Endodermal cell (in vitro differentiated cells): ENCODE measurements around the gene ROCK2. TPM values are rescaled to one million over a fixed set of nuclear protein-coding genes. Genes with fewer than 3 reads are reported as not detected.

Experiments
- DNase-seq: peaks from one replicate; pipeline ENCODE4 v3.0.0-alpha.2; 2017
- H3K27ac ChIP-seq: 2 replicates; pipeline ENCODE4 v1.5.1; 2013; ENCODE audit warnings: mild to moderate bottlenecking, low read depth, low read length, moderate library complexity
- H3K27me3 ChIP-seq: 2 replicates; pipeline ENCODE4 v1.6.1; 2013; ENCODE audit warnings: mild to moderate bottlenecking, low read length, moderate library complexity; ENCODE audit not compliant: insufficient read depth, control insufficient read depth, poor library complexity, severe bottlenecking
- H3K36me3 ChIP-seq: 2 replicates; pipeline ENCODE4 v1.7.0; 2013; ENCODE audit warnings: mild to moderate bottlenecking, low read length, moderate library complexity; ENCODE audit not compliant: control insufficient read depth, insufficient read depth
- H3K4me1 ChIP-seq: one replicate; pipeline ENCODE4 v1.7.0; 2013; ENCODE audit warnings: low read length; ENCODE audit not compliant: control insufficient read depth, insufficient read depth
- H3K4me3 ChIP-seq: 2 replicates; pipeline ENCODE4 v1.5.1; 2013; ENCODE audit warnings: mild to moderate bottlenecking, low read length, moderate library complexity
- H3K9ac ChIP-seq: 2 replicates; pipeline ENCODE4 v1.6.1; 2013; ENCODE audit warnings: mild to moderate bottlenecking, low read length, moderate library complexity; ENCODE audit not compliant: poor library complexity, severe bottlenecking; ENCODE audit errors: extremely low read depth
- H3K9me3 ChIP-seq: 2 replicates; pipeline ENCODE4 v1.6.1; 2013; ENCODE audit warnings: mild to moderate bottlenecking, low read length, moderate library complexity; ENCODE audit not compliant: control insufficient read depth
- H3K27ac Mint-ChIP-seq: 2 replicates; pipeline ENCODE4 v1.8.0; 2020; ENCODE audit warnings: mixed read lengths
- H3K27me3 Mint-ChIP-seq: 2 replicates; pipeline ENCODE4 v1.8.0; 2021; ENCODE audit warnings: mild to moderate bottlenecking, mixed read lengths; ENCODE audit not compliant: insufficient read depth
- H3K36me3 Mint-ChIP-seq: 2 replicates; pipeline ENCODE4 v1.8.0; 2020; ENCODE audit warnings: low read depth, mixed read lengths
- H3K4me1 Mint-ChIP-seq: 2 replicates; pipeline ENCODE4 v1.8.0; 2020; ENCODE audit warnings: mixed read lengths
- H3K4me3 Mint-ChIP-seq: 2 replicates; pipeline ENCODE4 v1.8.0; 2020; ENCODE audit warnings: mild to moderate bottlenecking, moderate library complexity, mixed read lengths
- H3K9me3 Mint-ChIP-seq: 2 replicates; pipeline ENCODE4 v1.8.0; 2020; ENCODE audit warnings: mild to moderate bottlenecking, mixed read lengths
- CTCF ChIP-seq: fragments of 200-600 bp; sonication (generic); conservative IDR thresholded peaks from 2 replicates; pipeline ENCODE4 v1.5.0; 2021; ENCODE audit warnings: antibody characterized with exemption, mild to moderate bottlenecking
- WGBS, 2 experiments: methylation state at CpG; one replicate each; pipeline versions ENCODE4 v1.1.5 to v1.1.7; 2013; ENCODE audit warnings: missing lambda C conversion rate in 2 of 2, mixed read lengths in 1 of 2; ENCODE audit not compliant: insufficient coverage in 1 of 2, insufficient read length in 1 of 2; 5-methylcytosine and 5-hydroxymethylcytosine counted together
- total RNA-seq, 2 donors: library from RNA; stranded (reverse); fragmentation: NEBNext Ultra II Directional in 1 of 2; extraction: Animal tissue kit (Norgen Biotek cat#: 25700) in 1 of 2; gene quantifications; 2 replicates in 1 of 2; 3 replicates in 1 of 2; pipeline ENCODE4 v1.2.1, GENCODE V29; 2021

ROCK2 gene
- total RNA-seq, 2 donors from 2014 or later, result 27.2 to 32.6 TPM

DNA sequence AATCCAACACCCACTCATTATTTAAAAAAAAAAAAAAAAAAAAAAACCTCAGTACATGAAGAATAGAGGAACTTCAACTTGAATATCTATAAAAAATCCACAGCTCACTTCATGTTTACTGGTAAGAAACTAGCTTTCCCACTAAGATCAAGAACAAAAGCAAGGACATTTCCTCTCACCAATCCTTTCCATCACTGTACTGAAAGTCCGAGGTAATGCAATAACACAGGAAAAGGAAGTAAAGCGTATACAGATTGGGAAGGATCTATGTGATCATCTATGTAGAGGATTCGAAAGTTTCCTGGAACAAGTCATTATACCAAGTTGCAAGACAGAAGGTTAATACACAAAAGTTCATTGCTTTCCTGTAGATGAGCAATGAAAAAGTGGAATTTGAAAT, 63.2 kb downstream of the ROCK2 start:
- no peaks in the 10 kb centered on the region for H3K4me1 Mint-ChIP-seq
- no peak overlapping the region for H3K9ac ChIP-seq
- 94 to 100% methylated on average over 3 of the region's 3 CpGs for WGBS, 2 experiments
- H3K27me3 ChIP-seq, result no peaks in the 10 kb centered on the region
- H3K4me3 Mint-ChIP-seq, result no peak overlapping the region
- TF ChIP-seq CTCF, result no peak
- no peaks in the 10 kb centered on the region for H3K27me3 Mint-ChIP-seq
- no peak overlapping the region for H3K27ac ChIP-seq
- H3K4me3 ChIP-seq, result no peak overlapping the region
- DNase-seq, result no peak
- no peak overlapping the region for H3K27ac Mint-ChIP-seq
- no peaks in the 10 kb centered on the region for H3K4me1 ChIP-seq
- peaks cover 28% of the 10 kb centered on the region for H3K9me3 ChIP-seq
- H3K9me3 Mint-ChIP-seq, result peaks cover 13% of the 10 kb centered on the region
- peaks cover 61% of the 10 kb centered on the region for H3K36me3 ChIP-seq
- H3K36me3 Mint-ChIP-seq, result peaks cover 56% of the 10 kb centered on the region

GRCh38 chr2:11280713-11281112, 63.7 kb downstream of the ROCK2 start:
- Mint-ChIP-seq H3K36me3 (peaks cover 53% of the 10 kb centered on the region), H3K27ac (no peak overlapping the region), H3K27me3 (no peaks in the 10 kb centered on the region), H3K4me1 (no peaks in the 10 kb centered on the region), H3K9me3 (peaks cover 13% of the 10 kb centered on the region), H3K4me3 (no peak overlapping the region)
- H3K4me3 ChIP-seq, result no peak overlapping the region
- peaks cover 27% of the 10 kb centered on the region for H3K9me3 ChIP-seq
- WGBS, 2 experiments, result 83 to 90% methylated on average over 2 to 3 of the region's 3 CpGs
- no peaks in the 10 kb centered on the region for H3K27me3 ChIP-seq
- no peak for DNase-seq
- H3K9ac ChIP-seq, result no peak overlapping the region
- peaks cover 57% of the 10 kb centered on the region for H3K36me3 ChIP-seq
- H3K4me1 ChIP-seq, result no peaks in the 10 kb centered on the region
- no peak overlapping the region for H3K27ac ChIP-seq
- TF ChIP-seq CTCF, result no peak

- H3K36me3 ChIP-seq, result peaks cover 44% of the 10 kb centered on the region
- no peak overlapping the region for H3K4me3 ChIP-seq
- Mint-ChIP-seq H3K4me1 (no peaks in the 10 kb centered on the region), H3K27ac (no peak overlapping the region), H3K36me3 (peaks cover 43% of the 10 kb centered on the region), H3K4me3 (no peak overlapping the region), H3K27me3 (no peaks in the 10 kb centered on the region), H3K9me3 (peaks cover 10% of the 10 kb centered on the region)
- H3K27ac ChIP-seq, result no peak overlapping the region
- H3K27me3 ChIP-seq, result no peaks in the 10 kb centered on the region
- WGBS, 2 experiments, result 68 to 95% methylated on average over 3 to 4 of the region's 4 CpGs
- H3K9ac ChIP-seq, result no peak overlapping the region
- no peaks in the 10 kb centered on the region for H3K4me1 ChIP-seq
- peaks cover 17% of the 10 kb centered on the region for H3K9me3 ChIP-seq
- TF ChIP-seq CTCF, result no peak
- DNase-seq, result no peak
Measured at GRCh38 chr2:11279398-11279797, 65.0 kb downstream of the ROCK2 start.
